NK-92 (cell line): Measurements from ENCODE around the gene PRCC.

Experiments
- DNase-seq: peaks from one replicate; lab custom pipeline; 2025; ENCODE audit not compliant: unreplicated experiment; lab: John Stamatoyannopoulos, UW

Gene PRCC

DNA sequence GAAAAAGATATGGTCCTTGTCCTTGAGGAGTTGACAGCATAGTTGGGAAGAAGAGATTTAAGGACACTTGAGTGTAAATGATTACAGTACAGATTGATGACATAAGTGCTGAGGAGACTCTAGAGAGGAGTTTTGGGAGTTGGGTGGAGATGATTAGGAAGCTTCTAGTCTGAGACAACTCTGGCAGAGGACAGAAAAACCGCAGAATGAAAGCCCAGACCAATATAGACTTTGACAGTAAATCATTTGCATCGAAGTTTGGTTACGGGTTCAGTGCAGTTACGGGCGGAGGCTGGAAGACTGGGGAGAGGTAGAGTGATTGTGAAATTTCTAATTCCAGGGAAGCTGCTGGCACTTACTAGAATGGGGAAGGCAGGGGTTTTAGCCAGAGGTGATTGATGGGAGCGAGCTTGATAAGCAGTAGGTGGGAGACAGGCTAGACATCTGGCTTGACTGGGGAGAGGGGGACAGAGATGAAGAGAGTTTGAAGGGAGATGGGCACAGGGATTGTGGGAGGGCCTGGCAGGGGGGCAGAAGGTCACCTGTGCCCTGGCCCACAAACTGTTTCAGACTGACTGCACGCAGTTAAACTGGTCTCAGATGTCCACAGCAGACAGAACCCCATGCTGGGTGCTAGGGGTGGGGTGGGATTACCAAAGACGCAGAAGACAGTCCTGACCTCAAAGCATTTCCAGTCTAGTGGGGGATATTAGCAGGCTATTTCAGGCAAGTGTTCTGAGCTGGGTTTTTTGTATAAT is 29.2 kb downstream of the PRCC start:
- no peak for DNase-seq

DNA sequence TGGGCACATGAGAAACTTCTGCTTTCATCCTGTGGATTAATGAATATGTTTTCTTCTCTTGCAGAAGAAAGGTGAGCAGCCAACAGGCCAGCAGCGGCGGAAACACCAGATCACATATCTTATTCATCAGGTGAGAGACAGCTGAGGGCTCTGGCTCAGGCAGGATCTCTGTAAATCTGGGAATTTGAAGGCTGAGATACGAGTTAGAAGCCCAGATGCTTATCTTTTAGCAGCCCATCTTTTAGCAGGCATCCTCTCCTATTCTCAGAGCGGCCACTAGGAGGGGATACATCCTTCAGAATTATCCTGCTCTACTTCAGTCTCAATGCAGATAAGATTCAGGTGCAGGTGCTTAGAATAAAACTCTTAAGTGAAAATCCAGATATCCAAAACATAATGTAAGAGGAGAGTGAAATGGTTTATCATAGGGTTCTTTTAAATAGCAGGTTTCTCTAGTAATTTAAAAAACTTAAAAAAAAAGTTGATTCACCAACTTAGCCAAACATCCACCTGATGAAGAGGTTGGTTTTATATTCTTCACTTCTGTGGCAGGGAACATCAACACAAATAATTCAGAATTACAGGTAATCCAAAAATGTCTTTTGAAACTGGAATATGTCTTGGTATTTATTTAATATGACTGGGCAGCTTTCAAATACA is 30.0 kb downstream of the PRCC start:
- DNase-seq: no peak

- DNase-seq: no peak
Measured at GRCh38 chr1:156801409-156802121, 34.2 kb downstream of the PRCC start.

- DNase-seq: no peak
Measured at GRCh38 chr1:156802421-156802935, 35.1 kb downstream of the PRCC start.

GRCh38 chr1:156803086-156803851 is 35.9 kb downstream of the PRCC start:
- DNase-seq: no peak

DNA sequence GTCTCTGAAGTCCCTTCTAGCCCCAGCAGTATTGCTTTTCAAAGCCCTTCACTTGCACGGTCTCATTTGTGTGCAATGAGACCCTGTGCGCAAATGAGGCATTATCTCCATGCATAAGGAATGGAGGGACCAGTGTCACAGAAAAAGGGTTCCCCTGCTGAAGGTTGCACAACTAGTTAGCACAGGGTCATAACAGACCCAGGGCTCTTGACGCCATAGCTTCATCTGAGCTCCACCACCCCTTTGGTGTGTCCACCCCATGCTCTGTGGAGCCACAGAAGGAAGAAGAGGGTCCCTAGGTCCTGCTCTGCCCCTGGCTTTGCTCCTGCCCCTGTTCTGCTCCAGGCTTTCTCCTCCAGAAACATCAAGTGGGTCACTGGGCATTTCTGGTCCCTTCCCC is 36.7 kb downstream of the PRCC start:
- no peak for DNase-seq

- DNase-seq: no peak
Measured at GRCh38 chr1:156804572-156805243, 37.4 kb downstream of the PRCC start.

- DNase-seq: no peak
Measured at GRCh38 chr1:156805766-156806511, 38.6 kb downstream of the PRCC start.

GRCh38 chr1:156806512-156807440 is 39.4 kb downstream of the PRCC start:
- no peak for DNase-seq

DNA sequence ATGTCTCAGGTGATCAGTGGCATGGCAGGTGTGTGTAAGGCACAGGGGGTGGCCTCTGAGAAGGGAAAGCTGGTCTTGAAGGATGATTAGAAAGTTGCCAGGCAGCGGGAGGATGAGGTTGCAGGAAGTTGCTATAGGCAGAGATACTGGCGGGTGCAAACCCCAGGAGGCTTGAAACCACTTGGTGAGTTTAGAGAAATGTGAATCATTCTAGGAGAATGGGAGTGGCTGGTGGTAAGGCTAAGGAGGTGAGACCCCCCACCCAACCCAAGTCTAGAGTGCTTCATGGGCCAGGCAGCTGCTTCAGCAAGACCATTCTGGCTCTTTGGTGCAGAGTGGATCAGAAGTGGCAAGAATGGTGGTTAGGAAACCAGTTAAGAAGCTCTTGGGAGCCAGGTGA is 40.3 kb downstream of the PRCC start:
- DNase-seq: no peak

GRCh38 chr1:156808186-156809030 is 41.1 kb downstream of the PRCC start:
- DNase-seq: no peak

- DNase-seq: no peak
Measured at GRCh38 chr1:156809281-156809680, 41.9 kb downstream of the PRCC start.

- no peak for DNase-seq
Measured at GRCh38 chr1:156809711-156810366, 42.5 kb downstream of the PRCC start.

DNA sequence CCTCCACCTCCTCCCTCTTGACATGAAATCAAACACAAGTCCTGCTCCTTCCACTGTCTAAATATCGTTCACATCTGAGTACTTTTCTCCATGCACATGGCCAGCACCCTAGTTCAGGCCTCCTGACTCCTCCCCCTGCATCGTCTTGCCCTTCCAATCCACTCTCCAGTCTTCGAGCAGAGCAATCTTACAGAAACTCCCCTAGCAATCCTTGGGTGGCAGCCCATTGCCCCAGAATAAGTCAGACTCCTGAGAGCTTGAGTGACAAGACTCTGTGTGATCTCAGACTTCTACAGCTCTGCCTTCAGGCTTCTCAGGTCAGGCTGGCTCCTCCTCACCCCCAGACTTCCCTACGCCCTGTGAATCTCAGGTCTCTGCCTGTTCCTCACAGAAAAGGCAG is 43.8 kb downstream of the PRCC start:
- no peak for DNase-seq

DNA sequence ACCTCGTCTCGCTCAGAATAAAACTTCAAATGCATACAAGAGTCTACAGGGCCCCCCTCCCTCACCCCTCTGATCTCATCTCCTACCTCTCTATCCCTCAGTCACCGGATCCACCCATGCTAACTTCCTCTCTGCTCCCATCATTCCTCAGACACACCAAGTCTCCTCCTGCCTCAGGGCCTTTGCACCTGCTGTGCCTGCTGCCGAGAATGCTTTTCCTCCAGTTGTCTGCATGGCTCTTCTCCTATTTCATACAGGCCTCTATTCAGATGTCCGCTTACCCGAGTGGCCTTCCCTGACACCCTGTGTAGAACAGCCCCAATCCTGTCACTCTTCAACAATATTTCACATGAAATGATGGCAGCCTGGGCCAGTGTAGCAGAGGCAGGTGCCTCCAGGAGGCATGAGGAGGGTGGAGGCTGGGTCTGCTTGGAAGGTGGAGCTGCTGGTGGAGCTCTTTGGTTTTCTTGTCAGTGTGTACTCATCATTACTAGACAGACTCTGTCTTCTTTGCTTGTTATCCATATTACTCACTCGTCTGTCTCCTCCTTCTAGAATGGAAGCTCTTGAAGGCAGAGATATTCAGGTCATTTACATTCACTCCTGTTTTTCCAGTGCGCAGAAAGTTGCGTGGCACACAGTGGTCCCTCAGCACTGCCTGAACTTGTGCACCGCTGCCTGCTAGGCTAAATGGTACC is 45.1 kb downstream of the PRCC start:
- DNase-seq: no peak

DNA sequence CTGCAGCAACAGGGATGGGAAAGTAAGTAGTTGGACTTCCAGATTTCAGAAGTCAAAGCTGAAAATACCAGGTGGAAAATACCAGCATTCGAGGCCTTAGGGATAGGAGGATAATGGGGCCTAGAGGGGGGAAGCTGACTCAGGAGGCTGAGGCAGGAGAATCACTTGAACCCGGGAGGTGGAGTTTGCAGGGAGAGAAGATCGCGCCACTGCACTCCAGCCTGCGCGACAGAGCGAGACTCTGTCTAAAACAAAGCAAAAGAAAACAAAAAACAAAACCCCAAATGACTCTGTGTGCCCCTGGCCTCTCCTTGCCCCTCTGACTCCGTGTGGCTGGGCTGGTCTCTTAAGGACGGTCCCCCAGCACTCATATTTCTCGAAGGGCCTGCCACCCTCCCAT is 46.0 kb downstream of the PRCC start:
- no peak for DNase-seq
